Measurements from ENCODE around the gene LIPH. TPM values are rescaled to one million over a fixed set of nuclear protein-coding genes. Genes with fewer than 3 reads are reported as not detected.

Gene LIPH
- under 1 TPM; 0.41 to 0.47 TPM for total RNA-seq

DNA sequence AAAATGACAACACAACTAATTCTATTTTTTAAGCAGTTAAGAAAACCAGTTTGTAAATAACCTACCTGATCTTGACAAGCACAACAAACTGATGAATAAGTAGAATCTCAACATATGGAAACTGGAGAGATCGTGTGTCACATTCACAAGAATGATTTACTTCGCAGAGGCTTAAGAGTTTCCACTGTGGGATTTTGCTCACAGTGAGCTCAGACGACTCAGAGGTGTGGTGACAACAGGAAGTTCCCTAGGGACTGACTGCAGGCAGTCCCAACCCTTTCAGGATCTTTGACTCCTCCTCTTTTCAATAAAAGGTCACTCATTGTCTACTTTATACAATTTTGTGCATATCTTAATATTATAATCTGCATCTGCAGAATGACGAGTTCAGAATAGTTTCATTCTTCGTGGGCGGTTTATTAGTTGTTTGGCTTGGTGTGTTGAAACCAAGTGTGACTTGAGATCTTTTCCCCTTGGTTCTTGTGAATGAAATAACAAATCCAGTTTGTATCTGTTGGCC, at the start of gene LIPH:
Gene LIPH, minus strand, starts transcription at position 231 of the 520 bp plus-strand sequence. Its CDS starts 117 bp downstream, at position 114.
- no peaks in the 10 kb centered on the region for H3K4me1 ChIP-seq
- TF ChIP-seq, protein P1, sequence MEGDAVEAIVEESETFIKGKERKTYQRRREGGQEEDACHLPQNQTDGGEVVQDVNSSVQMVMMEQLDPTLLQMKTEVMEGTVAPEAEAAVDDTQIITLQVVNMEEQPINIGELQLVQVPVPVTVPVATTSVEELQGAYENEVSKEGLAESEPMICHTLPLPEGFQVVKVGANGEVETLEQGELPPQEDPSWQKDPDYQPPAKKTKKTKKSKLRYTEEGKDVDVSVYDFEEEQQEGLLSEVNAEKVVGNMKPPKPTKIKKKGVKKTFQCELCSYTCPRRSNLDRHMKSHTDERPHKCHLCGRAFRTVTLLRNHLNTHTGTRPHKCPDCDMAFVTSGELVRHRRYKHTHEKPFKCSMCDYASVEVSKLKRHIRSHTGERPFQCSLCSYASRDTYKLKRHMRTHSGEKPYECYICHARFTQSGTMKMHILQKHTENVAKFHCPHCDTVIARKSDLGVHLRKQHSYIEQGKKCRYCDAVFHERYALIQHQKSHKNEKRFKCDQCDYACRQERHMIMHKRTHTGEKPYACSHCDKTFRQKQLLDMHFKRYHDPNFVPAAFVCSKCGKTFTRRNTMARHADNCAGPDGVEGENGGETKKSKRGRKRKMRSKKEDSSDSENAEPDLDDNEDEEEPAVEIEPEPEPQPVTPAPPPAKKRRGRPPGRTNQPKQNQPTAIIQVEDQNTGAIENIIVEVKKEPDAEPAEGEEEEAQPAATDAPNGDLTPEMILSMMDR (IDR thresholded peaks at IDR 0.05), result no peak
- no peak within 1 kb of the TSS for H3K27ac ChIP-seq
- no peaks in the 10 kb centered on the region for H3K9me3 ChIP-seq
- H3K27me3 ChIP-seq, result no peaks in the 10 kb centered on the region
- H3K36me3 ChIP-seq, result no peaks in the 10 kb centered on the region
- no peak within 1 kb of the TSS for H3K4me3 ChIP-seq
- peak; percentile 56 for DNase-seq (ENCODE audit: low spot score)

DNA sequence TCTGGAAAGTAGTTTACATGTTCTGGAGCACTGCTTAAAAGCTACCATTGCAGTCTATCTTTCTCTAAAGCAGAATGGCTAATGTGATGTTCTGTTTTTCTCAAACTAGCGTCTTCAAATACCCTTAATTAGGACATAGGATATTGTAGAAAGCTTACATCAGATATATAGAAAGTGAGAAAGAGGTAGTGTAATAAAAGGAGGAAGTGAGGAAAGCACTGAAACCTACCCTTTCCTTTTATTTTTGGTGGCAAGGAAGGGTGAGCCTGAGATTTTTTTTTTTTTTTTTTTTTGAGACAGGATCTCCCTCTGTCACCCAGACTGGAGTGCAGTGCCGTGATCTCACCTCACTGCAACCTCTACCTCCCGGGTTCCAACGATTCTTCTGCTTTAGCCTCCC, 43.1 kb upstream of the LIPH start:
- no peaks in the 10 kb centered on the region for H3K9me3 ChIP-seq
- H3K4me3 ChIP-seq, result no peak overlapping the region
- TF ChIP-seq, protein P1 (IDR thresholded peaks at IDR 0.05), result no peak
- no peak overlapping the region for H3K27ac ChIP-seq
- DNase-seq (ENCODE audit: low spot score), result no peak
- H3K4me1 ChIP-seq, result no peaks in the 10 kb centered on the region
- H3K36me3 ChIP-seq, result peaks cover 35% of the 10 kb centered on the region
- H3K27me3 ChIP-seq, result no peaks in the 10 kb centered on the region

DNA sequence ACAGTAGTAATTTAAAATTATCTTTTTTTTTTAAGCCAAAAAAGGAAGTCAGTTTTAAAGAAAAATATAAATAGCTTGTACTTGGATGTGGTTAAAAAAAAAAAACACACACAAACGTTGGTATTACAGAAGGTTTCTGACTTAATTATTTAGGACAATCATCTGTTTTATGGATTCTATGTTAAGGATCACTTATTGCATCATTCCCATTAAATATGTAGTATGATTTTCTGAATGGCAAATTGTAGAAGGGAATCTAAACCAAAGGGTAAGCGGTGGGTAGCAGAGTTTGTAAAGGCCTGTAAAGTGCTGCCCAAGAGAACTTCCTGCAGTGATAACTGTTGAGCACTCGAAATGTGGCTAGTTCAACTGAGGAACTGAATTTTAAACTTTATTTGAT, 41.7 kb upstream of the LIPH start:
- peaks cover 28% of the 10 kb centered on the region for H3K36me3 ChIP-seq

DNA sequence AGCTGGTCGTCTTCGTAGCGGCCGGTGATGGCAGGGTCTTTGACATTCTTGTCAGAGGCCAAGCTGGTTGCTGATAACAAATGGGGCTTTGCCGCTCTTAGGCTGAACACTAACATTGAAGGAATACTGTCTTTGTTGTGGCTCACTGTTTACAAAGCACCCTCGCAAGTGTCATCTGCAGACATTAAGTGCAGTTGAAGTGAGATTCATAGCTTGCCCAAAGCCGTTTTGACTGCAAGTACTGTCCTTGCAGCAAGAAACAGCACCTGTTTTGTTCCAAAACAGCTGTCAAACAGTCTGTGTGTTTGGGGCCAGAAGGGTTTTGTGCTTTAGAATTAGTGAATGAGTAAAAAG, 34.3 kb upstream of the LIPH start:
- no peak for DNase-seq (ENCODE audit: low spot score)
- H3K27ac ChIP-seq, result peak overlapping the region; percentile 91 to 99
- TF ChIP-seq, protein P1 (IDR thresholded peaks at IDR 0.05), result no peak
- H3K4me3 ChIP-seq, result peak overlapping the region; percentile 70 to 91
- H3K27me3 ChIP-seq, result no peaks in the 10 kb centered on the region
- peaks cover 8% of the 10 kb centered on the region for H3K36me3 ChIP-seq
- H3K9me3 ChIP-seq, result no peaks in the 10 kb centered on the region
- H3K4me1 ChIP-seq, result peaks cover 0 to 23% of the 10 kb centered on the region in 2 donors

More for the DNA sequence above, 41.7 kb upstream of the LIPH start:
- Histone ChIP-seq H3K9me3 (no peaks in the 10 kb centered on the region), H3K4me1 (peaks cover 0 to 6% of the 10 kb centered on the region in 2 donors), H3K4me3 (no peak overlapping the region), H3K27ac (no peak overlapping the region), H3K27me3 (no peaks in the 10 kb centered on the region)
- no peak for DNase-seq (ENCODE audit: low spot score)
- TF ChIP-seq, protein P1 (IDR thresholded peaks at IDR 0.05), result no peak

DNA sequence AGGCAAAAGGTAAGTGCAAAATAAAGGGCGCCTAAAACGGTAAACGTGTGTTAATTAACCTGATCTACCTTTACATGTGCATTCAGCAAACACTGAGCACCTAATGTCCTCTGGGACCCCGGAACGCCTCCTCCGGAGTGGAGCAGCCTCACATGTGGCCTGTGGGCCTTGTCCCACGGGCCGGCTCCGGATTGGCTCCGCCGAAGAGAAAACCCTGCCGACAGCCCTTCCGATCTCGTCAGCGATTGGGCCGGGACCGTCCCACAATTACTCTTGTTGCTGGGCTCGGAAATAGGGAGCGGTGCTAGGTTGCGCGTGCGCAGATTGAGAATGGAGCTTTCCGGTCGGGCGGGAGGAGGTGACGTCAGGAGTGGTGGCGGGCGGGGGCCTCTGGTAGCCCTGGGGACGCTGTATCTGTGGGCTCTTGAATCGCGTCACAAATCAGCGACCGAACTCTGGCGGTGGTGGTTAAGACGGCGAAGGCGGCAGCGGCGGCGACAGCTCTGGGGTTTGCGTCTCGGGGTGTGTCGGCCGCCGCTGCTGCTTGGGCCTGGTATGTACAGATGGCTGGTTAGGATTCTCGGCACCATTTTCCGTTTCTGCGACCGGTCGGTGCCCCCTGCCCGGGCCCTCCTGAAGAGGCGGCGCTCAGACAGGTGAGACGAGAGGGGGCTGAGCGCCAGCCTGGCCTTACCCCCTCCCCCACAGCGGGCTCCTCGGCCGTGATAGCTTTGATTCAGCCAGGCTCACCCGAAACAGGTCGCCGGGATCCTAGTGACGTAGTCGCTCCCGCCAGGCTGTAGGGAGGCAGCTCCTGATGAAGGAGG, 33.7 kb upstream of the LIPH start, which contains the start of gene SENP2:
Gene SENP2, plus strand, starts transcription at position 437 of the 827 bp plus-strand sequence. Its CDS starts 119 bp downstream, at position 556.
- no peaks in the 10 kb centered on the region for H3K9me3 ChIP-seq
- H3K4me1 ChIP-seq, result peaks cover 0 to 23% of the 10 kb centered on the region in 2 donors
- H3K4me3 ChIP-seq, result peak within 1 kb of the TSS; percentile 70 to 91
- DNase-seq (ENCODE audit: low spot score), result peak; percentile 99
- TF ChIP-seq, protein P1 (IDR thresholded peaks at IDR 0.05), result no peak
- H3K27ac ChIP-seq, result peak within 1 kb of the TSS; percentile 91 to 99
- peaks cover 2% of the 10 kb centered on the region for H3K36me3 ChIP-seq
- no peaks in the 10 kb centered on the region for H3K27me3 ChIP-seq

Measured in right atrium auricular region (tissue), 2 donors.